Ectodermal cell (in vitro differentiated cells): ENCODE results near the gene MOSMO. TPM values are rescaled to one million over a fixed set of nuclear protein-coding genes. Genes with fewer than 3 reads are reported as not detected.

Source experiments
- H3K27ac ChIP-seq: 2 replicates; pipeline ENCODE4 v1.7.0; 2013; ENCODE audit warnings: mild to moderate bottlenecking, low read depth, low read length; ENCODE audit not compliant: insufficient read depth, poor library complexity, severe bottlenecking
- H3K27me3 ChIP-seq: 2 replicates; pipeline ENCODE4 v1.7.0; 2013; ENCODE audit warnings: mild to moderate bottlenecking, low read length; ENCODE audit not compliant: insufficient read depth, control insufficient read depth, poor library complexity, severe bottlenecking
- H3K36me3 ChIP-seq: one replicate; pipeline ENCODE4 v1.7.0; 2013; ENCODE audit warnings: low read length; ENCODE audit not compliant: control insufficient read depth, insufficient read depth
- H3K4me1 ChIP-seq: one replicate; pipeline ENCODE4 v1.7.0; 2013; ENCODE audit warnings: low read length; ENCODE audit not compliant: control insufficient read depth, insufficient read depth
- H3K4me3 ChIP-seq: 2 replicates; pipeline ENCODE4 v1.7.0; 2013; ENCODE audit warnings: low read depth, low read length, control low read depth; ENCODE audit not compliant: insufficient read depth
- H3K9me3 ChIP-seq: 2 replicates; pipeline ENCODE4 v1.7.0; 2013; ENCODE audit warnings: mild to moderate bottlenecking, low read length, moderate library complexity; ENCODE audit not compliant: control insufficient read depth
- WGBS, 2 experiments: methylation state at CpG; one replicate each; pipeline ENCODE4 v1.1.7; 2013; ENCODE audit warnings: missing lambda C conversion rate in 2 of 2; 5-methylcytosine and 5-hydroxymethylcytosine counted together
- polyA plus RNA-seq, 4 experiments: library from polyadenylated mRNA; stranded (reverse); fragments of 50-300 nt; gene quantifications; one replicate each; pipeline ENCODE4 v1.2.3, GENCODE V29; 2013

MOSMO gene
- polyA plus RNA-seq (2013, experiment 1 of 4) = 21.3 TPM
- 24.1 TPM for polyA plus RNA-seq (2013, experiment 2 of 4)
- polyA plus RNA-seq (2013, experiment 3 of 4) = 17.8 TPM
- 22.0 TPM for polyA plus RNA-seq (2013, experiment 4 of 4)

DNA sequence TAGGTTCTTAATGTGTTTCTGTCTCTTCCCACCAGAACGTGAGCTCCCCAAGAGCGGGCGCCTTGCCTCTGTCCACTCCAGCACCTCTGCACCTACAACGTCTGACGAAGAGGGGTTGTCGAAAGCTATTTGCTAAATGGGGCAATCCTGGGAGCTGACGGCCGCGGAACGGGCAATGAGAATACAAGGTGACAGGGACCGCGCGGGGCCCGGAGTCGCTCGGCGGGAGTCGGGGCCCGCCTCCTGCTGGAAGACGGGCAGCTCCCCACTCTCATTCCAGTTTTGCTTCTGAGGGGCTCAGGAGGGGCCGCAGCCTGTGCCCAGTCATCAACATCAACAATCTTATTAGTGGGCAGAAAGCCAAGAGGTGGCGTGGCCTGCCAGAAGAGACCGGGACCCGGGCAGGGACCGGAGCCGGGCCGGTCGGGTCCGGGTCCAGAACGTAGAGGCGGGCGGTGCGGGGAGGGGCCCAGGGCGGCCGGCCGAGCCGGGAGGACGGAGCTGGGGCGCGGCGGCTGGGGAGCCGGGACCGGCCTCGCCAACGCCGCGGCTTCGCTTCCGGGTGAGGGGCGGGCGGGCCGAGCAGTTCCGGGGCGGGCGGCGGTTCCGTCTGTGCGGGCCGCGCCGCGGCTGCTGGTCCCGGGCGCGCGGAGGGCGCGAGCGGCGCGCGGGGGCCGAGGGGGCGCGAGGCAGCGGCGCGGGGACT is at the start of gene MOSMO:
TSS of gene MOSMO (plus strand) at position 603 of the 706 bp plus-strand sequence. CDS start 191 bp downstream, outside the sequence.
- peak within 1 kb of the TSS; percentile 79 for H3K4me3 ChIP-seq
- H3K27me3 ChIP-seq = peaks cover 18% of the 10 kb centered on the region
- H3K4me1 ChIP-seq = peaks cover 6% of the 10 kb centered on the region
- WGBS, 2 experiments = 6 to 8% methylated on average over 78 of the region's 78 CpGs
- H3K36me3 ChIP-seq = no peaks in the 10 kb centered on the region
- no peaks in the 10 kb centered on the region for H3K9me3 ChIP-seq
- no peak within 1 kb of the TSS for H3K27ac ChIP-seq

DNA sequence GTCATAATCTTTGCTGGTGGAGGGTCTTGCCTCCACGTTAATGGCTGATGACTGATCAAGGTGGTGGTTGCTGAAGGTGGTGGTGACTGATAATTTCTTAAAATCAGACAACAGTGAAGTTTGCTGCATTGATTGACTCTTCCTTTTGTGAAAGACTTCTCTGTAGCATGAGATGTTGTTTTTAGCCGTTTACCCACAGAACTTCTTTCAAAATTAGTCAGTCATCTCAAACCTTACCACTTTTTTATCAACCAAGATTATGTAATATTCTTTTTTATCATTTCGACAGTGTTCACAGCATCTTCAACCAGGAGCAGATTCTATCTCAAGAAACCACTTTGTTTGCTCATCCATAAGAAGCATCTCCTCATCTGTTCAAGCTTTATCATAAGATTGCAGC is 48.9 kb upstream of the MOSMO start:
- Histone ChIP-seq H3K9me3 (no peaks in the 10 kb centered on the region), H3K27ac (no peak overlapping the region), H3K27me3 (no peaks in the 10 kb centered on the region), H3K4me3 (no peak overlapping the region), H3K4me1 (peaks cover 7% of the 10 kb centered on the region), H3K36me3 (peaks cover 26% of the 10 kb centered on the region)
- WGBS, 2 experiments = 91 to 93% methylated on average over 3 of the region's 3 CpGs

DNA sequence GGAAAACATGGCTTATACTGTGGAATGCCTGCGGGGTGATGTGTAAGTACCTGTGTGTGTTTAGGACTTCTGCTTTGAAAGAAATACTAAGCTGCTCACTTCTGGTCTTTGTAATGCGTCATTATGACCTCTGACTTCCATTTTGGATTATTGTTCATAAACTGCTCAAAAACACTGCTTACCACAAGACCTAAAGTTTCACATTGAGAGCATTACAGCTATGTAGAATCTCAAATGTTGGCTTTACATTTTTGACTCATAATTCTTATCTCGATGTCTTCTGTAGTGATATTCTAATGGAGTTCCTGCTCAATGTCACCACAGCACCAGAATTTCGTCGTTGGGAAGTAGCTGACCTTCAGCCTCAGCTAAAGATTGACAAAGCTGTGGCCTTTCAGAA is 45.4 kb upstream of the MOSMO start:
- 95 to 98% methylated on average over 5 of the region's 5 CpGs for WGBS, 2 experiments
- peaks cover 46% of the 10 kb centered on the region for H3K36me3 ChIP-seq

DNA sequence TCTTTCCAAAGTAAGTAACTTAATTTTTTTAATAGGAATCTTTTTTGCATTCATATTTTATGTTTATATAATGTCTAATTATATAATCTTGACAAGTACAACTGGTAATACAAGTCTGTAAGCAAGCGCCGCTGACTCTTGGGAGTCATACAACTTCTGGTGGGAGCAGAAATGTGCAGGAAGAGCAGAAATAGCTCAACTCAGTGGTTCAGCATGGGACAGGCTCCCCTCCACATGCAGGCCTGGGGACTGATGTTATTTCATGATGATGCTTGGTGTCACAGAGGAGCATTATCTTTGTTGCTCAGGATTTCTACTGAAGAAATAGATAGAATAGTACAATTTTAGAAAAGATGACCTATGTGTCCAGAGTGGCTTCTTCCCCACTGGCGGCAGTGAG is 44.0 kb upstream of the MOSMO start:
- Histone ChIP-seq H3K4me1 (no peaks in the 10 kb centered on the region), H3K4me3 (no peak overlapping the region), H3K27ac (no peak overlapping the region), H3K36me3 (peaks cover 49% of the 10 kb centered on the region), H3K9me3 (no peaks in the 10 kb centered on the region), H3K27me3 (no peaks in the 10 kb centered on the region)
- 93 to 96% methylated on average over 3 of the region's 3 CpGs for WGBS, 2 experiments

More for the DNA sequence above, 45.4 kb upstream of the MOSMO start:
- H3K4me1 ChIP-seq = no peaks in the 10 kb centered on the region
- H3K27me3 ChIP-seq = no peaks in the 10 kb centered on the region
- no peak overlapping the region for H3K4me3 ChIP-seq
- no peaks in the 10 kb centered on the region for H3K9me3 ChIP-seq
- no peak overlapping the region for H3K27ac ChIP-seq

DNA sequence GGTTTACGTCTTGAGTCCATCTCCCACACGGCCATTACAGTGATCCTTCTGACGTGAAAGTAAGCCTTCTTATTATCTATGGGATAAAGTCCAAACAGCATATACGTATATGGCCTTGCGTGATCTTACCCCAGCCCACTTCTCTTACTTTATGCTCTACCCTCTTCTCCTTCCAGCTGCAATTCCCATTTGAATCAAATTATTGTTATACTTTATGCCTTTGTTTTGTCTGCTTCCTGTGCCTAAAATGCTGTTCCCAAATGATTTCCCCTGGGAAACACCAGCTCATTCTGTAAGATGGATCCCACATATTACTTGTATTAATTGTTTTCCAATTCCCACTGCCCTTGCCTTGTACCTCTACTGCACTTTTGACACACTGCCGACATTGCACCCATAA is 43.6 kb upstream of the MOSMO start:
- no peak overlapping the region for H3K27ac ChIP-seq
- no peaks in the 10 kb centered on the region for H3K27me3 ChIP-seq
- H3K4me3 ChIP-seq = no peak overlapping the region
- H3K9me3 ChIP-seq = no peaks in the 10 kb centered on the region
- H3K36me3 ChIP-seq = peaks cover 49% of the 10 kb centered on the region
- no peaks in the 10 kb centered on the region for H3K4me1 ChIP-seq
- WGBS, 2 experiments = 97 to 98% methylated on average over 6 of the region's 6 CpGs

DNA sequence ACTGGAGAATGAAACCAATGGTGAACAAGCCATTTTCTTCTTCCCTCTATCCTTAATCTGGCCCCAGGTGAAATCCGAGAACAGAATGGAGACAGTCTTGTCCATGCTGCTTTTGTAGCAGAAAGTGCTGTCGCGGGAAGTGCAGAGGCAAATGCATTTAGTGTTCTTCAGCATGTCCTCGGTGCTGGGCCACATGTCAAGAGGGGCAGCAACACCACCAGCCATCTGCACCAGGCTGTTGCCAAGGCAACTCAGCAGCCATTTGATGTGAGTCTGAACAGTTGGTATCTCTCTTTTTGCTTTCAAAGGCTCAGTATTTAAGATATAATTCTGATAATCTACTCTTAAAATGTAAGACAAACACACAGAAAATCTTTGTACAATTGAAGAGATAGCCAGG is 36.1 kb upstream of the MOSMO start:
- Histone ChIP-seq H3K27ac (no peak overlapping the region), H3K4me3 (no peak overlapping the region), H3K9me3 (no peaks in the 10 kb centered on the region), H3K27me3 (no peaks in the 10 kb centered on the region), H3K36me3 (peaks cover 50% of the 10 kb centered on the region), H3K4me1 (no peaks in the 10 kb centered on the region)
- WGBS, 2 experiments = 93% methylated on average over 4 of the region's 4 CpGs

DNA sequence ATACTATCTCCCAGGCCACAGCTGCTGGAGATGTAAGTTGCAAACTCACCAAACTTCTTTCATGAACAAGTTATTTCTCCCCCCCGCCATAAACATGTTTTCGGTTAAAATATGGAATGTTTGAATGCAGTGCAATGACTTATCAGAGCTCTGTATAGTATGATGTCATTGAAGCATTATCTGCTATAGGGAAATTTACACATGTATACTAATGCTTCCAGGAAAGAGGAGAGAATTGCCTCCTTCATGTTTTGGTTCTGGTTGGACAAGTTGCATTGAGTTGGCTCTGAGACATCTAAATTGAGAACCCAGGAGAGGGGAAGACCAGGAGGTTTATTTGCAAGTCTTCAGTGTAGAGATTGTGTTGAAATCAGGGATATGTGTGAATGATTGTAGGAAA is 34.0 kb upstream of the MOSMO start:
- Histone ChIP-seq H3K27ac (no peak overlapping the region), H3K9me3 (no peaks in the 10 kb centered on the region), H3K4me1 (no peaks in the 10 kb centered on the region), H3K4me3 (no peak overlapping the region), H3K27me3 (no peaks in the 10 kb centered on the region), H3K36me3 (peaks cover 57% of the 10 kb centered on the region)
- WGBS, 2 experiments = 90 to 100% methylated on average over 2 of the region's 2 CpGs

DNA sequence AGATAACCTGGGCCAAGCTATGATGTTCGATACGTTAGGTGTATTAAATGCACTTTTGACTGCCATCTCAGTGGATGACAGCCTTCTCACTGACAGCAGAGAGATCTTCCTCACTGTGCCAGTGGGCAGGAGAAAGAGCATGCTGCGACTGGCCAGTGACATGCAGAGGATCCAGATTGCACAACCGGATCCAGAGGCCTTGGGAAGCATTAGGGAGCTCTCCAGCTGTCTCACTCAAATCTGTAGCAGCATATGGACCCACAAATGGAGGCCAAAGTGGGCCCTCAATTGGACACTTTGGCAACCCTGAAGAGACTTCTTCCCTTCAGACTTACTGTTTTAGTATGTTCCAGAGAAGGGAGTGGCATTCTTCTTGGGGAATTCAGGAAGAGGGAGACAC is 27.9 kb upstream of the MOSMO start:
- Histone ChIP-seq H3K27me3 (no peaks in the 10 kb centered on the region), H3K4me1 (no peaks in the 10 kb centered on the region), H3K4me3 (no peak overlapping the region), H3K36me3 (peaks cover 56% of the 10 kb centered on the region), H3K9me3 (no peaks in the 10 kb centered on the region), H3K27ac (no peak overlapping the region)
- 95 to 97% methylated on average over 4 of the region's 4 CpGs for WGBS, 2 experiments

DNA sequence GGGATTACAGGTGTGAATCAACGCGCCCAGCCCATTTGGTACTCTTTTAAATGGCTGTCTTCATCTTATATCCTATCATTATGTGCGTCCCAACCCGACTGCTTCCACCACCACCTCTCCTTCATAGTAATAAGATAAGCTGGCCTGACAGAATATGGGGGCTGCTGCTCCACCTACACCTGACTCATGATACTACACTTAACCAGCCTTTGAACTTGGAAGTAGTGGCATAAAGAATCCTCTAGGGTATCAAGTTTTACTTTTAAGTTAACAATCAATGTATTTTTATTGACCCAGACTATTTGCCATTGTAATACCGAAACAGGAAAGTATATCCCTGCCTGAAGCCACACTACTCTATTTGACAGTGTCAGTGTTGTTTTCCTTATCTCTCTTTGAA is 25.8 kb upstream of the MOSMO start:
- WGBS, 2 experiments = 98 to 99% methylated on average over 5 of the region's 5 CpGs
- Histone ChIP-seq H3K4me1 (no peaks in the 10 kb centered on the region), H3K27ac (no peak overlapping the region), H3K27me3 (no peaks in the 10 kb centered on the region), H3K4me3 (no peak overlapping the region), H3K36me3 (peaks cover 43% of the 10 kb centered on the region), H3K9me3 (no peaks in the 10 kb centered on the region)

DNA sequence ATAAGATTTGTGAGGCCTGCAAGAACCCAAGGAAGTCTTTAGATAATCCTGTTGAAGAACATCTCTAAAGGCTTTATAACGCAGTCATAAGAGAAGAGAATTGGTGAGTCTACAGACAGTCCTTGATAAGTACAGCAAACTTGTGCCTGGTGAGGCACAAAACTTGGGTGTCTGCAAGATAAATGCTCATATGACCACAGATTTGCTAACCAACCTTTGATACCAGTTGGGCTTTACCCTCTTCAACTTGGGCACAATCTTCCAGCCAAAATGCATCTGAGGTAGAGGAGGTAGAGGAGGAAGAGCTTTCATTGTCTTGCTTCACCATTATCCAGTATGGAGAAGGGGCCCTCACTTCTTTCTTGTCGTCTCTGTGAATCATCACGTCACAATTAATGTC is 23.8 kb upstream of the MOSMO start:
- Histone ChIP-seq H3K27me3 (no peaks in the 10 kb centered on the region), H3K4me3 (no peak overlapping the region), H3K4me1 (no peaks in the 10 kb centered on the region), H3K36me3 (peaks cover 32% of the 10 kb centered on the region), H3K27ac (no peak overlapping the region), H3K9me3 (no peaks in the 10 kb centered on the region)
- WGBS, 2 experiments = 93 to 96% methylated on average over 3 of the region's 3 CpGs
